ENCODE measurements around the gene CEACAM21.

The CEACAM21 gene

DNA sequence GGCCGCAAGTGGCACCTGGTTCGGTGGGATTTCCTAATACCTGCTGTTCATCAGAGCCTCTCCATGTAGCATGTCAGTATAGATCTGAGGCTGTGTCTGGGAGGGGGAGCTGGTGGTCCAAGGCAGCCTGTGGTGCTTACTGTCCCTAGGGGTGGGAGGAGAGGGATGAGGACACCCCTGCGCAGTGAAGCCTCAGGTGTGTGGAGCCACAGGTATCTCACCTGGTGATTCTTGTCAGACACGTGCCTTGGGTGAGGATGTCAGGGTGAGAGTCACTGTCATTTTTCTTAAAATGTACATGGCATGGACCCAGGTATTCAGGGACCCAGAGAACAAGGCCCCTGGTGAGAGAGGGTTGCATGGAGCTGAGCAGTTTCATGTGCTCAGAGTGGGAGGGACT, 39.2 kb downstream of the CEACAM21 start:
- Mint-ChIP-seq H3K4me1 (no peaks in the 10 kb centered on the region), H3K27ac (no peak overlapping the region), H3K9me3 (no peaks in the 10 kb centered on the region), H3K27me3 (no peaks in the 10 kb centered on the region), H3K36me3 (no peaks in the 10 kb centered on the region), H3K4me3 (no peak overlapping the region)

DNA sequence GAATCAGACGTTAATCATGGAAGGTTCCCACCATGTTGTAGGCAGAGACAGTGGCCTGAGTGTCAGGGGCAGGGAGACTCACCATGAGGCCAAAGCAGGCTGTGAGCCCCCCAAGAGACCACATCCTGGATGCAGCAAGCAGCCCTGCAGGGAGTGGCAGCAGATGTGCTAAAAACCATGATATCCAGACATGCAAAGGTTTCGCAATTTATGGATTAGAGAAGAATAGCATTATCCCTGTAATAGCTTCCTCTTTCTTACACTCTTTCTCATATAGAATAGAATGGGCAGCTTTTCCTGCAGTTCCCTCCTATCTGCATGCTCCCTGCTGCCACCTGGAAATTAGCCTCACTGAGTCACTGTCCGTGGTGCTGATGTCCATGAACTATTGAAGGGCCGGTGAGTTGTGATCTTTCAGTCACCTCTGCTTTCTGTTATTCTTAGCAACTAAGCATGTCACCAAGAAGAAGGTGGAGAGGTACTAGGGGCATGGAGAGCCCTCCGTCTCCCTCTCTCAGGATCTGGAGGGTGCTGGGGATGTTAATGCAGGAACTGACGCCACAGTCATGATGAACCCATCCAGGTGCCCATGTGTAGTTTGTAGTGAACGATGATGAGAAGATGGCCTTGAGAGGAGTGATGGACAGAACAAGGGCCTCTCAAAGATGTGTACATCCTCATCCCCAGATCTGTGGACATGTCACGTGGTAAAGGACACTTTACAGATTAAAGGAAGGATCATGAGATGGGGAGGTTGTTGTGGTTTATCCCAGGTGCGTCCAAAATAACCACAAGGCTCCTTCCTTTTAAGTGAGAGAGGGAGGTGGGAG, 41.0 kb downstream of the CEACAM21 start:
- H3K4me1 Mint-ChIP-seq, result no peaks in the 10 kb centered on the region
- H3K27ac Mint-ChIP-seq, result no peak overlapping the region
- H3K4me3 Mint-ChIP-seq, result no peak overlapping the region
- H3K36me3 Mint-ChIP-seq, result no peaks in the 10 kb centered on the region
- no peaks in the 10 kb centered on the region for H3K9me3 Mint-ChIP-seq
- H3K27me3 Mint-ChIP-seq, result no peaks in the 10 kb centered on the region

DNA sequence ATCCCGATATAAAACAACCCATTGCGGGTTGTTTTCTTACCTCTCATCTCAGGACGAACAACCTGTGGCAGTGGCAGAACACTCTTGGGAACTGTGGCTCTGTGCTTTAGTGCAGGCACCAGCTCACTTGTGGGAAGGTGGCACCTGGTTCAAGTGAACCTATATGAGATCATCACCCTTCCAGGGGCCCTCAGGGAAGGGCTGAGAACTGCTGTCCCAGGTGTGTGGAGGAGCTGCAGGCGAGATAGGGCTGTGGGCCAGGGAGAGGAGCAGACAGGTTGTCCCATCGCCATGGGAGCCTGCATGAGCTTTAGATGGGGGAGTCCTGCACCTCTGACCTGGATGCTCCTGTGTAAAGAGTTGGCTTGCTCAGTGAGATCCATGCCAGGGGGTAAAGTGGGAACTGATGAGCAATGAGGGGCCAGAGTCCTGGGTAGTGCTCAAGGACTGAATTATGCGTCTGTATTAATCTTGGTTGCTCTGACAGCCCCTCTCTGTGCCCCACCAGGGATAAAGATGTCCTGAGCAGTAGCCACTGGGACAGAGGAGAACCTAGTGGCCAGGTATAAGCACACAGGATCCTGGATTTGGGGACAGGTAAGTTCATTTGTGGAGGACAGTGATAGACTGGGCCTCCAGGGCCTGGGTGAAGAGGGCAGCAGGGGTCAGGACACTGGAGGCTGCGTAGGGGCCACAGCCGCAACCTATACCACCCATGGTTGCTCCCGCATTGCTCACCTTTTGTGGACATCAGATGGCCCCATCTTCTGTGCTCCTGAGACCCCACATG, 42.2 kb downstream of the CEACAM21 start:
- Mint-ChIP-seq H3K9me3 (no peaks in the 10 kb centered on the region), H3K27ac (no peak overlapping the region), H3K27me3 (no peaks in the 10 kb centered on the region), H3K4me3 (no peak overlapping the region), H3K4me1 (no peaks in the 10 kb centered on the region), H3K36me3 (no peaks in the 10 kb centered on the region)

DNA sequence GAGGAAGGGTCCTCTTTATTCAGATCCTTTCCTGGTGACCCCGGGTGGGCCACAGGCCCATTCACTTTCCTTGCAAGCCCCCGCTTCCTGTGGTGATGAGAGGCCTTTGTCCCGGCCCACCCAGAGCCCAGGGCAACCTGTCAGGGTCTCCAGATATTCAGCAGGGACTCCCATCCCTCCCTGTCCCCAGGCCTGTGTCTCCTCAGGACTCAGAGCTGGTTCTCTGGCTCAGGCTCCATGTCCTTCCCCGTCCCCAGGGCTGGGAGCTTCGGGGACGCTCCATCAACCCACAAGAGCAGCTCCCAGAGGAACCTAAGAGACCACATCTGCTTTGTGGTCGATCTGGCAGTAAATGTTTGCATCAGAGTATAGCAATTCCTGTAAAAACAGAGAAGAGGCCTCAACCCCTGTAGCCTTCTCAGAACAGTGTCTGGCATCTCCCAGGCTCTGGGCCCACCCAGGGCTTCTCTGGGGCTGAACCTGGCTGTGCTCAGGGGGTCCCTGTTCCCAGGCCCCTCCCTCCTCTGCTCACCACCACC, 43.1 kb downstream of the CEACAM21 start:
- Mint-ChIP-seq H3K9me3 (no peaks in the 10 kb centered on the region), H3K4me1 (no peaks in the 10 kb centered on the region), H3K36me3 (no peaks in the 10 kb centered on the region), H3K27ac (no peak overlapping the region), H3K27me3 (no peaks in the 10 kb centered on the region), H3K4me3 (no peak overlapping the region)

DNA sequence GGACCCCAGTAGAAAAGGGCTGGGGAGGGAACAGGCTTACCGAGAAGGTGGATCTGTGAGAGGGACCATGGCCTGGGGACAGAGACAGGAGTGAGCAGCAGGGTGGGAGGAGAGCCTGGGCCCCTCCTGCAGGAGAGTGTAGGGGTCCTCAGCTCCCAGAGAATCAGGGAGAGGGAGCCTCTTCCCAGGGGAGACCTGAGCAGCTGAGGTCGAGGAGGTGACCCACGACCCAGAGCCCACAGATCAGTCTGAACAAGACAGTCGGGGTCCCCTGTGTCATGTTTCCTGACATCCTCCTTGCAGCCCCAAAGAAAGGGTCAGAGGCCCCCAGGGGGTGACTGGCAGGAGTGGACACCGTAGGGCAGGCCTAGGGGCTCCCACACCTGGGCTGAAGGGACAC, 44.2 kb downstream of the CEACAM21 start:
- Mint-ChIP-seq H3K27me3 (no peaks in the 10 kb centered on the region), H3K27ac (no peak overlapping the region), H3K36me3 (no peaks in the 10 kb centered on the region), H3K9me3 (no peaks in the 10 kb centered on the region), H3K4me1 (no peaks in the 10 kb centered on the region), H3K4me3 (no peak overlapping the region)

DNA sequence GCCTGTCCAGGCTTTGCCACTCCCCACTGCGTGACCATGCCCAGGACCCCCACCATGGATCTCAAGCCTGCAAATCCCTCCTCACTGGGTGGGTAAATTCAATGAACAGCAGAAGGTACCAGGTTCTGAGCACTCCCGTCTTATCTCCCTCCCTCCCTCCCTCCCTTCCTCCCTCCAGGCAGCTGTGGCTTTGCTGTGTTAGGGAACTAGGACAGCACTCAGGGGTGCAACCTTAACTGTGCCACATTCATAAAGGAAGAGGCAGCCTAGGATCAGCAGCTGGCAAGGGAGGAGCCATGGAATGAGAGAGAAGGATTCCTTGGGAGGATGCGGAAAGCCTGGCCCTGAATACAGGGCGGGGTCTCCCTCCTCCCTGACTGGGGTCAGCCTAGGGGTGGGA, 45.3 kb downstream of the CEACAM21 start:
- Mint-ChIP-seq H3K4me1 (no peaks in the 10 kb centered on the region), H3K36me3 (no peaks in the 10 kb centered on the region), H3K27ac (no peak overlapping the region), H3K9me3 (no peaks in the 10 kb centered on the region), H3K4me3 (no peak overlapping the region), H3K27me3 (no peaks in the 10 kb centered on the region)

DNA sequence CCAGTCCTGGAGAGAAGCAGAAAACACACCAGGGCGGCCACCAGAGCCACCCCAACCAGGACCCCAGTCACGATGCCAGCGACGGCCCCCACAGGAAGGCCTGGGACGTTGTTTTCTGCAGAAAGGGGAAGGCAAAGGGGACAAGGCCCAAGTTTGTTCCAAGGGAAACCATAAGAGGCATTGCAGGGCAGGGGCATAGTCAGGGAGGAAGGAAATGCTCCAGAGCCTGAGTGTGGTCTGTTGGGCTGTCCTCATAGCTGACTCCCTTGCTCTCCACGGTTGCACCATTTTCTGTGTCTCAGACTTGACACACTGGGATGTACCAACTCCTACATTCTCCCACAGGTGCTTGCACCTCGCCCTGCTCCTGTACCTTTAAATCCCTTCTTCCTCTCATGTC, 45.7 kb downstream of the CEACAM21 start:
- Mint-ChIP-seq H3K27me3 (no peaks in the 10 kb centered on the region), H3K27ac (no peak overlapping the region), H3K9me3 (no peaks in the 10 kb centered on the region), H3K4me1 (no peaks in the 10 kb centered on the region), H3K4me3 (no peak overlapping the region), H3K36me3 (no peaks in the 10 kb centered on the region)

DNA sequence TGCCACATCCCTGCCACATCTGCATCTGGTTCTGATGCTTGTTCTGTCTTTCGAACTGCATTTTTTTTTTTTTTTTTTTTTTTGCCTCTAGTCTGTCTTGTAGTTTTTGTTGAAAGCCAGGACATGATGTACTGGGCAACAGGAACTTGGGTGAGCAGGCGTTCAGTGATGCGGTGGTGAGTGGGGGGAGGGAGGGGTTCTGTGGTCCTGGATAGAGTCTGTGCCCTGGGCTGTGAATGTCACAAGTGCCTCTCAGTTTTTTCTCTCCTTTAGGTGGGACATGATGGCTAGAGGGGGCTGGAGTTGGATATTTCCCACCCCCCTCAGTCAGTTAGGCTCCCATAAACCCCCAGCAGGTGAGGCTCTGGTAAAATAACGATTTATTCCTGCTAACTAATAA, 47.4 kb downstream of the CEACAM21 start:
- no peaks in the 10 kb centered on the region for H3K4me1 Mint-ChIP-seq
- no peaks in the 10 kb centered on the region for H3K9me3 Mint-ChIP-seq
- H3K27ac Mint-ChIP-seq, result no peak overlapping the region
- peaks cover 2% of the 10 kb centered on the region for H3K27me3 Mint-ChIP-seq
- no peaks in the 10 kb centered on the region for H3K36me3 Mint-ChIP-seq
- no peak overlapping the region for H3K4me3 Mint-ChIP-seq

DNA sequence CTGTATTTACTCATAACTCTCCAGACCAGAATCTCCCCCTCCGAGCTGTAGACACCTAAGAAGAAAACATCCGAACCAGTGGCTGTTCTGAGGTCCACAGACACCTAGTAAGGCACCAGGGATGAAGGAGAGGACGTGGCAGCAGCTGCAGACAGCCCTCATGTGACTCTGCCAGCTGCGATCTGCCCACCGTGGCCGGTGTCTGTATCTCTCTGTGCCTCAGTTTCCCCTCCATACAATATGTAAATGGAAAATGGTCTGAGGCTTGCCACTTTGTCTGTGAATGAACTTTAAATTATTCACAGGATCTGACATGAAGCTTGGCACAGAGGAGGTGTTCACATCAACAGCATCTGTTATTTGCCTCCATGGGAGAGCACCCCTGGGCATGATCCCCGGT, 48.5 kb downstream of the CEACAM21 start:
- H3K36me3 Mint-ChIP-seq, result no peaks in the 10 kb centered on the region
- H3K9me3 Mint-ChIP-seq, result no peaks in the 10 kb centered on the region
- H3K27ac Mint-ChIP-seq, result no peak overlapping the region
- H3K27me3 Mint-ChIP-seq, result peaks cover 7% of the 10 kb centered on the region
- no peak overlapping the region for H3K4me3 Mint-ChIP-seq
- no peaks in the 10 kb centered on the region for H3K4me1 Mint-ChIP-seq

DNA sequence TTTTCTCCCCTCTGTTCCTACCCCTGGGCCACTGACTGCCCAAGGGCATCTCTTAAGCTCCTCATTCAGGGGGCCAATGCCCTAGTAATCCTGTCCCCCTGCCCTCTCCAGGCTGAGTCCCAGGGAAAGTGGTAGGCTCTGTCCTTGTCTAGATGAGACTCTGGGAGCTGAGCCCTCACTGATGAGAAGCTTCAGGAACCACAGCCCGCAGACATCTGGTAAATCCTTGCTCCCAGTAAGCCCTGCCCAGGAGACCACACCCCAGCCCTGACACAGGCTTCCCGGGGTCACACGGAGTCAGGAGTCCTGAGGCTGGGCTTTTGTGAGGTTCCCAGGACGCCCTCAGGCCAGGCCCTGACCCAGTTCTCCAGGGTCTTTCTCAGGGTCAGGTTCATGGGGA, 49.0 kb downstream of the CEACAM21 start:
- Mint-ChIP-seq H3K4me1 (no peaks in the 10 kb centered on the region), H3K27ac (no peak overlapping the region), H3K36me3 (no peaks in the 10 kb centered on the region), H3K27me3 (peaks cover 7% of the 10 kb centered on the region), H3K4me3 (no peak overlapping the region), H3K9me3 (no peaks in the 10 kb centered on the region)

DNA sequence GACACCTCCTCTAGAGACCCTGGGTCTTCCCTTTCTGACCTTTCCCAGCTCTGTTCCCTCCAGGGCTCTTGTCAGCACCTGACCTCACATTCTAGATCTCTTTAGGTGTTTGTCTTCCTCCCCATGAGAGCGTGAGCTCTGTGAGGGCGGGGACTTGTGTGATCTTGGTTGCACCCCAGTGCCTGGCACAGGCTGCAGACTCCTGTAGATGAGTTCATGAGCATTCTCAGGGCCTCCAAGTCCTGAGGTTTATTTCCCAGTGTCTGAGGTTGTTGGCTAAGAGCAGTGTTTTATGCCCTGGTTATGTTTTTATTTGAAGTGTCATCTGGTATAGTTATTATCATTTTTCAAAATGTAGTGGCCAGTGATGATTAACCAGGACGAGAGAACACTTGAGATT, 50.3 kb downstream of the CEACAM21 start:
- Mint-ChIP-seq H3K9me3 (no peaks in the 10 kb centered on the region), H3K4me1 (no peaks in the 10 kb centered on the region), H3K27ac (no peak overlapping the region), H3K4me3 (no peak overlapping the region), H3K36me3 (no peaks in the 10 kb centered on the region), H3K27me3 (peaks cover 7% of the 10 kb centered on the region)

DNA sequence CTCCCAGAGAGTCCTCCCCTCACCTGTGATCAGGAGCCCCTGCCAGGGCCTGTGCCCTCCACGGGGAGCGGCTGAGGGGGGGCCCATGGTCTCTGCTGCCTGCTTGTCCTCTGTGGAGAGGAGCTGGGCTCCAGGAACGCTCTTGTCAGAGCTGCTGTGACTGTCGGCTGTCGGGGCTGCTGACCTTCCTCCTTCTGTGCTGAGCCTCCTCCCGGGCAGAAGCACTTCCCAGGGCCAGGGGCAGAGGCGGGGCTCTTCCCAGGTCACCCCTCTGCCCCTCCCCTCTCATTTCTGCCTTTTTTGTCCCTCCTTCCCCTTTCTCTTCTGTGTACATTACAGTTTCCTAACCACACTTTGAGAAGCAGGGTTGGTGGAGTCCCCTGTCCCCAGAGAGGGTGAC, 50.9 kb downstream of the CEACAM21 start, which contains the start of gene CEACAM4:
Gene CEACAM4, minus strand, starts transcription at position 198 of the 400 bp plus-strand sequence. Its CDS starts 111 bp downstream, at position 87.
- Mint-ChIP-seq H3K4me1 (no peaks in the 10 kb centered on the region), H3K4me3 (no peak within 1 kb of the TSS), H3K27me3 (peaks cover 7% of the 10 kb centered on the region), H3K36me3 (no peaks in the 10 kb centered on the region), H3K9me3 (no peaks in the 10 kb centered on the region), H3K27ac (no peak within 1 kb of the TSS)

DNA sequence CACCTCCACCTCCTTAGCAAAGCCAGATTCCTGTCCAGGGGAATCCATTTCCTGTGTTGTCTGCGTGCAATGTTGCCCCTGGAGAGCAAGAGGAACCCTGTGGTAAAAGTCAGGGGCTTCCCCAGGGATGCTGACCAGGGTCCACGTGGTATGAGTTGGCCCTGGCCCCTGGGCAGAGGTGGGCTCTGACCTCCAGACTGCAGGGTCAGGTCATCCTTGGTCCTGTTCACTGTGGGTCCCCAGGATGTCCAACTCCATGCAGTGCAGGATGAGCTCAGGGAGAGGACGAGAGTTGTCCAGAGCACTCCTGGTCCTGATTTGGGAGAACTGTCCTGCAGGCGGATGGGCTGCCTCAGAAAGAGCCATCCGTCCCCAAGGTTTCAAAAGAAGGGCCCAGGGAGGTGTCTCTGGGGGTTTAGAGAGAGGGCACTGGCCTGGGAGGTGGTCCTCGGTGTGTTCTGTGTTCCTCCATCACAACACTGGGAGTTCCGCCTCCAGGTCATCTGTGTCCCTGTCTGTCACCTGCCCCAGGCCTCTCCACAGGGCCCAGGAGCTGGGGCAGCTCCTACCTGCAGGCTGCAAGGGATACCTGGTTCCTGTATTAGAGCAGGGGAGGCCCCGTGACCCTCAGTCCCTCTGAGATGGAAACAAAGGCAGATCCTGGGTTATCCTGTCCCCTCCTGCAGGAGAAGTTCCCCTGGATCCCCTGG, 52.2 kb downstream of the CEACAM21 start:
- H3K4me3 Mint-ChIP-seq, result no peak overlapping the region
- H3K4me1 Mint-ChIP-seq, result no peaks in the 10 kb centered on the region
- H3K27me3 Mint-ChIP-seq, result peaks cover 10% of the 10 kb centered on the region
- H3K36me3 Mint-ChIP-seq, result no peaks in the 10 kb centered on the region
- H3K27ac Mint-ChIP-seq, result no peak overlapping the region
- H3K9me3 Mint-ChIP-seq, result no peaks in the 10 kb centered on the region

All from activated naive CD4-positive, alpha-beta T cell treated with anti-CD3 and anti-CD28 coated beads, Interleukin-2, amount 50 U/mL, for 24 hours (primary cell).